MM.1S (cell line): Measurements from ENCODE around the gene EFCAB5.

Experiments used
- CTCF ChIP-seq: fragments of 300-600 bp; sonication (generic); IDR thresholded peaks from 2 replicates; pipeline ENCODE4 v1.5.1; 2016; ENCODE audit warnings: antibody characterized with exemption, low read length, mixed read lengths
- EZH2 ChIP-seq: fragments of 300-600 bp; sonication (generic); optimal IDR thresholded peaks from 2 replicates; pipeline ENCODE3; 2017; ENCODE audit warnings: low read depth, mild to moderate bottlenecking, antibody characterized with exemption, low read length, mixed read lengths
- EZH2phosphoT487 ChIP-seq: fragments of 300-600 bp; sonication (generic); IDR thresholded peaks from 2 replicates; pipeline ENCODE4 v1.6.1; 2018; ENCODE audit warnings: antibody characterized with exemption, low read length

GRCh38 chr17:29962656-29963055 is 21.2 kb downstream of the EFCAB5 start:
- TF ChIP-seq CTCF, result no peak
- TF ChIP-seq EZH2, result no peak
- no peak for TF ChIP-seq EZH2phosphoT487
